Right ventricle myocardium inferior (tissue), 1 donor: ENCODE results near the gene GALNT9. TPM values are rescaled to one million over a fixed set of nuclear protein-coding genes. Genes with fewer than 3 reads are reported as not detected.

Experiments
- ATAC-seq: fragments of 200-7000 bp; cut with Tn5 transposase; one replicate; pipeline ENCODE4 v1.9.1; 2020; ENCODE audit warnings: mild to moderate bottlenecking, moderate library complexity
- DNase-seq: peaks from one replicate; pipeline ENCODE4 v3.0.0; 2021; ENCODE audit errors: missing footprints
- intact Hi-C: fragments of 100-400 bp; cut with DNase I; formaldehyde crosslinking; loops from one replicate; pipeline ENCODE4 v1.11.0; 2022
- total RNA-seq: library from RNA; stranded (reverse); fragmentation: NEBNext Ultra II Directional; extraction: Animal tissue kit (Norgen Biotek cat#: 25700); gene quantifications from one replicate; pipeline ENCODE4 v1.2.1, GENCODE V29; 2021
- donor health status: DM: no; HTN: yes; CAD: no; lungs with severe emphysema.

The GALNT9 gene
- total RNA-seq, 1 donor from 2014 or later, result not detected

DNA sequence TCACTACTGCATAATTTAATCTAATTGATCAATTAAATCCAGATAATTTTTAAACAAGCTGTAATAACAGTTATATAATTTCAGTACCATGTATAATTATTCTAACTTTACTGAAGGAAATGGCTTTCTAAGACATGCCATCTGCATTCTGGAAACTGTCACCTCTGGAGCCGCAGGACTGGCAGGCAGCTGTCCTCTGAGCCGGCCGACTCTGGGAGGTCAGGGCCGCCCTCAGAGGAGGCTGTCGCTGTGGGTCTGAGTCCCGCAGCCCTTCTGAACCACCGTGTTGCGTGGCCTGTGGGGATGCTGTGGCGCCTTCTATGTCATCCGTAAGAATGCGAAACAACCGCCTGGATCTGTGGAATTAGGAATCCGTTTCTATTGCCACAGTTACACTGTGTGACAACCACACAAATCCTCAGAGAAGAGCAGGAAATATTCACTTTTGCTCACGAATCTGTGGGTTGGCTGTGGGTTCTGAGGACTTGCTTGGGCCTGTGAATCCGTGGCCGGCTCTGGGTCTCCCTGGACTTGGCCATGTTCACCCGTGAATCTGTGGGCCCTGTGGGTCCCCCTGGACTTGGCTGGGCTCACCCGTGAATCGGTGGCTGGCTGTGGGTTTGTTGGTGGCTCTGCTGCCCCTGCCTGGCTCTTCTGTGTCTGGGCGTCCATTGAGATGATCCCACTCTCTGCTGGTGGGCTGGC is 17.2 kb upstream of the GALNT9 start:
- ATAC-seq, result no peak
- peak; percentile 60 for DNase-seq
- intact Hi-C loops, result no loop called here

DNA sequence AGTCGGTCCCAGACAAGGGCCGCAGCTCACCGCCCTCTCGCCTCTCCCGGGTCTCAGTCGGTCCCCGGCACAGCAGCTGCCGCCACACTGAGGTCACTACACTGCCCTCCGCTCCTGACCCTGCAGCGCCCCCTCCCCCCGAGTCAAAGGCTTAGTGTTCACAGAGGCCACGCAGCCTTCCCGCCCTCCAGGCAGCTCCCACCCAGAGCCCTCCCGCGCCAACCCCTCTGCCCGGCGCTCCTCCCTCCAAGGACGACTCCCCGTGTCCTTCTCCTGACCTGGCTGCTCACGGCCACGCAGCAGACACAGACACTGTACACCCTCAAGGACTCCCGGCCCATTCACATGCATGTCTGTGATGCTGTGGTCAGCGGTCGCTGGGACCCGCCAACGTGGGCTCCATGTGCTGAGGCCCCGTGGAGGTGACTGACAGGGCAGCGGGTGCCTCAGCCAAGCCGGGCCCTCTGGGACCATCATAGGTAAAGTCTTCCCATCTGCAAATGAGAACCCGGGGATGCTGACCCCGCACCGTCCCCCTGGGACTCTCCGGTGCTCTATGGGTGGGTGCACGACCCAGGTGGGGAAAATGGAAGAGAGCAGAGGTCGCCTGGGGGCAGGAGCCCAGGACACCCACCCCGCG is 16.3 kb upstream of the GALNT9 start:
- no peak for ATAC-seq
- DNase-seq, result no peak
- intact Hi-C loops, result no loop called here

DNA sequence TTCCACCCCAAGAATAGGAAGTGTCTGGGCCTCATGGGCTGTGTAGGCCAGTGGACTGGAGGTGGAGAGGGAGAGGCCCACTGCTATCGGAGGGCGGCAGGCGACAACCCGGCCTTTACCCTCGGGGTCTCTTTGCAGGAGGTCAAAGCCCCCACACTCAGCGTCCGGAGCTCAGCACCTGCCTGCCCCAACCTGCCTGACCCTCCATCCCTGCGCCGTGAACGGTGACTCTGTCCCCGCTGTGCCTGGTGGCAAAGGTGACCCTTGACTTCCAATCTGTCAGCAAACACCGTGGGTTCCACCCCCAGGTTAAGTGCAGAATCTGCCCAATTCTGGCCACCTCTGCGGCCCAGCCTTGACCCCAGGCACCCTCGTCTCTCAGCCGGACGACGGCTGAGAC is 15.7 kb upstream of the GALNT9 start:
- ATAC-seq (no peak), DNase-seq (no peak)
- intact Hi-C loops, result no loop called here

DNA sequence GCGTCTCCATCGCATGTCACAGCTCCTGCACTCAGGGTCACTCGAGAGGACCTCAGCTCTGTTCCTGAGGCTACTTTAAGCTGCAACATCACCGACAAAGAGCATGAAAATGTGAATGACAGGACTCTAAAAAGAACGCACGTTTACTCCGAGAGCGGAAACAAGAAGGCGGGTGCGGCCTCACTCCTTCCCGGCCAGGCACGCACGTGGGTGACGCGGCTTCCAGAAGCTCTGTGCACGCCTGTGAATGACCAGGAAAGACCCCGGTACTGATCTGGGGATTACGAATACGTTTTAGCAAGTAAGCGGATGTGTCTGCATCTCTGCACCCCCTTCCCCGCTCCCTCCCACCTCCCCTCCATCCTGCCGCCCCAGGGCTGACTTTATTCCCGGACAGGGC is 15.2 kb upstream of the GALNT9 start:
- DNase-seq (no peak), ATAC-seq (no peak)
- intact Hi-C loops, result no loop called here

- DNase-seq (no peak), ATAC-seq (no peak)
- intact Hi-C loops, result no loop called here
Observed at GRCh38 chr12:132344181-132344580, 14.8 kb upstream of the GALNT9 start.

DNA sequence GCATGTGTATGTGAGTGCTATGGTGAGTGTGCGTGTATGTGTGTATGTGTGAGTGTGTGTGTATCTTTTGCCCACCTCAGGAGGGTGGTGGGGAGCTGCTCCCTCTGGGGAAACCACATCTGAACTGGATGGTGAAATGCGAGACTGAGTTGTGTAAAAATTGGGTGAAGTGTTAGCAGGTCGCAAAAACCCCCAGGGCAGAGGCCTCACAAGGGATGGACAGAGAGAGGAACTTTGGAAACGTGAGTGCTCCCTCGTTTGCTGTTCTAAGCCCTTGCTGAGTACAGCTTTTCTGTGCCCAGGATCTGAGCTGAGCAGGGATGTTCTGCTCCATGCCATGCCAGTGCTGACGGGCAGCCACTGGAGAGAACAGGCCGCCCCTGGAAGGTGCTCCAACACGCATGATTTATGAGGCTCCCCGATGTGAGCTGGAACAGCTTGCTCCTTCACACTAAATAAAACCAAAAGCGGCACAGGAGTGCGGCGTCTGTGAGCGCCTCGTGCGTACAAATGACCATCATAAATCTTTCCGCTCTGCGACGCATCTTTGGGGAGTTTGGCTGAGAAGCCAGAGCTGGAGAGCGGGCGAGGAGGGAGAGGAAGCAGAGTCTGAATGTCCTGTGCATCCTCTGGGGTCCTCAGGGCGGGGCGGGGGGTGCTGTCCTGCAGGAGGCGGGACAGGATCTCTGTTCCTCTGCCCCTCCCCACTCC is 14.1 kb upstream of the GALNT9 start:
- intact Hi-C loops, result no loop called here
- no peak for DNase-seq
- no peak for ATAC-seq

GRCh38 chr12:132342251-132343227 is 13.2 kb upstream of the GALNT9 start:
- no peak for ATAC-seq
- intact Hi-C loops, result no loop called here

DNA sequence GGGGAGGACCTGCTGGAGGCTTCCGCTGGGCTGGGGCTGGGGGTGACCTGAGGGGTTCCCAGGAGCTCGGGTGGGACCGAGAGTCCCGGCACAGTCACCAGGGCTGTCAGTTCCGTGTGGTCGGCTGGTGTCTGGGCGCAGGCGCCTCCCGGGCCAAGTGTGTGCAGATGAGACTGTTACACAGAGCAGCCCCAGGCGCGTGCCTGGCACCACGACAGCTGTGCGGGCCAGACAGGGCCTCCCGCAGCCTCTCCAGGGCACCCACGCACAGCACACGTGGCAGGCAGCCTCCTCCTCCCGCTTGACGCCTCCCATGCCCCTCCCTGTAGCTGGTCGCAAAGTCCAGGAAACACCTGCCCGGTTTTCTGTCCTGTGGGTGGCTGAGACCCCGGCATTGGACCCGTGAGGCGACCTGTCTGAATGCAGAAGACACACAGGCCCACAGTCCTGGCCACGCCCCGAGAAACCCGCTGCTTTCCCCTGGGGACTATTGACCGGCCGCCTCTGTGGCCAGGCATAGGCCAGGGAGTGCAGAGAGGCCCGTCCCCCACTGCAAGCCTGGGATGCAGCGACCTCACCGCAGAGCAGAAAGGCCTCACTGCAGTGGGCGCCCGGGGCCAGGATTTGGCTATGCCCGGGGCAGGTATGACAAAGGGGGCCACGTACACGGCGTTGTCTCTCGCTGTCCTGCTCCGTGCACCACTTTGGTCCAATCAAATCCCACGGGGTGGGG is 12.1 kb upstream of the GALNT9 start:
- intact Hi-C loops, result no loop called here
- ATAC-seq (no peak), DNase-seq (no peak)

More at GRCh38 chr12:132342251-132343227, 13.2 kb upstream of the GALNT9 start:
- no peak for DNase-seq

DNA sequence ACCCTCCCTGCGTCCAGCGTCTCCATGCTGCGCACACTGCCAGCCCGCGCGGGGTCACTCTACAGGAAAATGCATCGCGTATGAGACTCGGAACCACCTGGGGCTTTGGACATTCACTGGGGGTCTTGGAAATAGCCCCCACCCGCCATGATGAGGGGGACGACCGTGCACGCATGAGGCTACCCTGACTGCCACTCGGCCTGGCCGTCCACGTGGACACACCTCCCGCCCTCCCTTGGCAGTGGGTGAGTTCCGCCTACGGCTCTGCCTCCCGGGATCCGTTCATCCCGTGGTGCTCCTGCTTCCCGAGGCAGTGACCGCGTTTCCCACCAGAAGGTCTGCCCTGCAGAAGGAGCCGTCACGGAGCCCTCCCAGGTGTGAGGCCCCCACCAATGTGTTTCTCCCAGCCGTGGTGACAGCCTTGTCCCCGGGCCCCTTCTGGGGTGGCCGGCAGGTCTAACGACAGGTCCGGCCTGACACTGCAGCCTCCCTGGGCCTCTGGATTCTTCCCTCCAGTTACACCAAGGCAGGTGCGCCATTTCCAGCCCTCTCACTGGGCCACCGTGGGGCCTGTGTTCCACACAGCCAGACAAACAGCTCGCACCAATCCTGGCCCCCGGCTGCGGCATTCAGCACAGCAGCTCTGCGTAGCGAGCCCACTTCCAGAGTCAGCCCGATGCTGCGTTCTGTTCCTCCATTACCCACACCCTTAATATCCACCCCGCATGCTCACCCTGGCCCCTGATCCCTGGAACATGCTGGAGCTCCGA is 11.1 kb upstream of the GALNT9 start:
- DNase-seq (no peak), ATAC-seq (no peak)
- intact Hi-C loops, result no loop called here

DNA sequence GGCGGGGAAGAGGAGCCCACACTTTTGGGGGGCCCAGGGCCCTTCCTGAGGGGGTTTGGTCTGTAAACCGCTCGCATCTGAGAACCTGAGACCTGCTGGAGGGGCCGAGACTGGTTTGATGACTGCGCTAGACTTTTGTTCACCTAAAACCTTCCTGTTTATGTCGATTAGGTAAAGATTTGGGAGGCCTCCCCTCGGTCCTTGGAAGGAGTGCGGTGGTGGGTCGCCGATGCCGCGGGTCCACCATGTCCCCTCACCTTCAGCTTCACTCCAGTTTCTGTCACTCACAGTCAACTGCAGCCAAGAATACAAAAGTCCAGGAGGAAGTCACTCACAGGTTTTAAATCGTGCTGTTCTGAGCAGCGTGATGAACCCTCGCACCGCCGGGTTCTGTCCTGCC is 10.5 kb upstream of the GALNT9 start:
- intact Hi-C loops, result no loop called here
- DNase-seq (no peak), ATAC-seq (no peak)

- ATAC-seq, result no peak
- intact Hi-C loops, result no loop called here
- no peak for DNase-seq
Observed at GRCh38 chr12:132338781-132339180, 9.4 kb upstream of the GALNT9 start.

DNA sequence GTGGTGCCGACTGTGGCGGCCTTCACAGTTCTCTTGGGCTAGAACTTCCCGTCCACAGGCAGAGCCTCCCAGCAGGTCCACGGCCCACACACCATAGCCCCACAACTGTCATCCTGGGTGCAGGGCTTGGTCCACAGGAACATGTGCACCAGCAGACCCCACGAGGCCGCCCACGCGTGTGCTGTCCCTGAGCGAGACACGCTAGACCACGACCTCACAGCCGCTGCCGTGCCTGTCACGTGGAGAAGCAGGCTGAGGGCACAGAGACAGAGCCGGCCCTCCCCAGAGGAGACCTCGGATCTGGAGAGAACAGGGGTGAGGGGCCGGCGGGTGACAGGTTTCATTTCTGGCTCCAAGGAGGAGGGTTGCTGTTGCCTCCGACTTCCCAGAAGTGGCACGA is 8.9 kb upstream of the GALNT9 start:
- no peak for ATAC-seq
- intact Hi-C loops, result no loop called here
- DNase-seq, result no peak

DNA sequence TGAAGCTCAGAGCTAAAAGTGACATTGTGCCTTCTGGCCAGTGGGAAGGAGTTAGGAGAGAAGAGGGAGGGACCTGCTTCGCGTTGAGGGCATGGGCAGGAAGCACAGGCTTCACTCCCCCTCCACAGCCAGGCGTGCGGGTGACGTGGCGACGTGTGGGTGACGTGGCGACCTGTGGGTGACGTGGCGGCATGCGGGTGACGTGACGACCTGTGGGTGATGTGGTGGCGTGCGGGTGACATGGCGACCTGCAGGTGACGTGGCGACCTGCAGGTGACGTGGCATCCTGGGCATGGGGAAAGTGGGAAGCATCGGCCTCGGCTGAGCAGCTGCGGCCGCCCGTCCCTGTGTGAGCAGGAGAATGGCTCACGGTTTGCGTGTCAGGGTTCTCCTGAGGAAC is 8.2 kb upstream of the GALNT9 start:
- ATAC-seq (no peak), DNase-seq (peak; percentile 26)
- intact Hi-C loops, result no loop called here

DNA sequence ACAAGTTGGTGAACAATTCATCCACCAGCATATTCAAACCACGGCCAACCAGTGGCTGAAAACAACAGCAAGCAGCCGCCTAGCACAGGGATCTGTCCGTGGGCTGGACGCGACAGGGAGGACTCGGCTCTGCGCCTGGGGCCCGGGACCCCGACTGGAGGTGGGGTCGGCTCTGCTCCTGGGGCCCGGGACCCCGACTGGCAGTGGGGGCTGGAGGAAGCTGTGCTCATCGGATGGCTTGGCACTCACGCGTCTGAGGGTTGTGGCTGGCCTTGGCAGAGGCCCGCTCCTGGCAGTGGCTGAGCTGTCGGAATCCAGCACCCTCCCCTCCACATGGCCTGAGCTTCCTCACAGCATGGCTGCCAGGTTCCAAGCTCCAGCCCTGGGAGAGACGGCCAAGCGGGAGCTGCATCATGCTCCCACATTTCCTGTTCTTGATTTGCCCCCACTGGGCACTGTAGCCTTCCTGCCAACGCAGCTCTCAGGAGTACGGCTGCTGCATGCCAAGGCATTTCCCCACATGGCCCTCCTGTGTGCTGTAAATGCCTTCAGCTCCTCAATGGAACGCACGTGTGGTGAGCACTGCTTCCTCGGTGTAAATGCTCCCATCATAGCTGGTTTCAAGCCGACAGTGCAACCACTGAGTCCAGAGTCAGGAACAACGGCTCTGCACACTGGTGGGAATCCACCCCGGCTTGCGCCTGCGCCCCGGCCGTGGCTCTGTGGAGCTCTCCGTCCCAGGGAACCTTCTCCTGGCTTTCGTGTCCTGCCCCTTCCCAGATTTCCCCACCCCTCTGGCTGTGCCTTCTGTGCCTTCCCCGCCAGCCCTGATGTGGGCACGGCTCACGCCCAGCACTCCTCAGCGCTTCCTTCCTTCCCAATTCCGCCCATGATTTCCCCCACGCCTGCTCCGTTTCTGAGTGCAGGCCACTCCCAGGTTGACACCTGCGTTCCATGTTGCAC is 7.3 kb upstream of the GALNT9 start:
- intact Hi-C loops, result no loop called here
- DNase-seq (peak; percentile 48), ATAC-seq (no peak)

DNA sequence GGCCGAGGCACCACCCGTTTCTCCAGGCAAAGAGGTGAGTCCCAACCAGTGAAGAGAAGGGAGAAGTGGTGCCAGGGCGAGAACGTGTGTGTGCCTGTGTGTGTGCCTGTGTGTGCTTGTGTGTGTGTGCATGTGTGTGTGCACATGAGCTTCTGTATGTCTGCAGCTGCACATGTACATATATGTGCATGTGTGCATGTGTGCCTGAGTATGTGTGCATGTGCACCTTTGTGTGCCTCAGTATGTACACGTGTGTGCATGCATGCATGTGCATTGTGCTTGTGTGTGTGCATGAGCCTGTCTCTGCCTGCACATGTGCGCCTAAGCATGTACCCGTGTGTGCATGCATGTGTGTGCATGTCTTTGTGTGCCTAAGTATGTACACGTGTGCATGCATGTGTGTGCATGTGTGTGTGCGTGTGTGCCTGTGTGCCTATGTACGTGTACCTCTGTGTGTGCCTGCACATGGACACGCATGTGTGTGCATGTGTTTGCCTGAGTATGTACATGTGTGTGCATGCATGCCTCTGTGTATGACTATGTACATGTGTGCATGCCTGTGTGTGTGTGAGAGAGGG is 5.9 kb upstream of the GALNT9 start:
- intact Hi-C loops, result no loop called here
- peak; percentile 33 for DNase-seq
- no peak for ATAC-seq

DNA sequence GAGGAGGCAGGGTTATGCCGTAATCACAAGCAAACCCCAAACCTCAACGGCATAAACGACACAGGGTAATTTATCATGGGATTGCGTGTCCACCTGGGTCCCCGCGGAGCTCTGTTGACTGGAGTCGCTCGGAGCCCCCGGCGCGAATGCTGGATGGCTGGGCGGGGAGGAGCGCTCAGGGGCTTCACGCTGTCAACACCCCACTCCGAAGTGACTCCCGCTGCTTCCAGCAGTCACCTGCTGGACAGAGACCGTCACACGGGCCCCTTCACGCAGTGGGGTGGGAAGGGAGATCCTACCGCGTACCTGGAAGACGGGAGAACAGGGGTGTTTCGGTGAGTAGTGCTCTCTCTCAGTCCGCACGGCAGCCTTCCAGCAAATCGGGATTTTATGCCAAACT is 4.4 kb upstream of the GALNT9 start:
- DNase-seq (peak; percentile 33), ATAC-seq (no peak)
- intact Hi-C loops, result no loop called here
